Caki2 (cell line): ENCODE measurements around the gene FRMD1. TPM values are rescaled to one million over a fixed set of nuclear protein-coding genes. Genes with fewer than 3 reads are reported as not detected.

Experiments
- DNase-seq: peaks from one replicate; pipeline ENCODE4 v3.0.0-alpha.2; 2015; ENCODE audit warnings: low read depth
- in situ Hi-C: cut with HindIII; loops from 2 replicates; pipeline ENCODE4 v1.10.0; 2016; ENCODE audit warnings: low sequenced_read_pairs, low pct_unique_long_range_greater_than_20kb, mixed read lengths
- total RNA-seq: library from RNA; depleted of rRNA; stranded (reverse); fragments of >200 nt; shearing (Covaris generic); gene quantifications from 2 replicates; pipeline ENCODE4 v1.2.3, GENCODE V29; 2014; ENCODE audit warnings: low replicate concordance

Gene FRMD1
- total RNA-seq, 1 experiment from 2014 or later: not detected

DNA sequence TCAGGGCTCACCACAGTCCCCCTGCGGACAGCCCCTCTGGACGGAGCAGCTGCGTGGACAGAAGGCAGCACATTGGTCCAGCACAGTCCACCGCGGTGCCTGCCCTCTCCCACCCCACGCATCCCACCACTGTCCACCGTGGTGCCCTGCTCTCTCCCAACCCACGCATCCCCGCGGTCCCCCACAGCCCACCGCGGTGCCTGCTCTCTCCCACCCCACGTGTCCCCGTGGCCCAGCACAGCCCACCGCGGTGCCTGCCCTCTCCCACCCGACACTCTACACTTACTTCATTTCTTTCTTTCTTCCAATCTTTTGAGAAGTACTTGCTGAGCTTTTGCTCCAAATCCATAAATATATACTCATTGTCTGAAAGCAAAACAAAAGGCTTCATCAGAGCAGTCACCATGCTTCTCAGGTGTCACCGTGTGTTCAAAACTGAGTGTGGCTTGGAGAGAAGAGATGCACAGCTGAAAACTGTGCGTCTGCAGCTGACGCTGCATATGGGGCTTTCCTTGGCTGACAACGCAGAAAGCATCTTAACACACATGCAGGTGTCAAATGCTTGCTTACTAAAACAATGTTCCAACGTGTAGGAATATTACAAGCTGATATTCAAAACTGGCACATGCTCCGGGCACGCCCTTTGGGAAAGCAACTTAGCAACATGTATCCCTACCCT is 11.8 kb downstream of the FRMD1 start:
- in situ Hi-C loops: no loop called here

GRCh38 chr6:168064226-168064807 is 14.7 kb downstream of the FRMD1 start:
- DNase-seq: no peak
- in situ Hi-C loops: no loop called here

More for the DNA sequence above, 11.8 kb downstream of the FRMD1 start:
- DNase-seq: no peak

GRCh38 chr6:168063431-168063830 is 15.6 kb downstream of the FRMD1 start:
- DNase-seq: no peak
- in situ Hi-C loops: no loop called here

GRCh38 chr6:168062346-168063289 is 16.4 kb downstream of the FRMD1 start:
- no peak for DNase-seq
- in situ Hi-C loops: no loop called here

DNA sequence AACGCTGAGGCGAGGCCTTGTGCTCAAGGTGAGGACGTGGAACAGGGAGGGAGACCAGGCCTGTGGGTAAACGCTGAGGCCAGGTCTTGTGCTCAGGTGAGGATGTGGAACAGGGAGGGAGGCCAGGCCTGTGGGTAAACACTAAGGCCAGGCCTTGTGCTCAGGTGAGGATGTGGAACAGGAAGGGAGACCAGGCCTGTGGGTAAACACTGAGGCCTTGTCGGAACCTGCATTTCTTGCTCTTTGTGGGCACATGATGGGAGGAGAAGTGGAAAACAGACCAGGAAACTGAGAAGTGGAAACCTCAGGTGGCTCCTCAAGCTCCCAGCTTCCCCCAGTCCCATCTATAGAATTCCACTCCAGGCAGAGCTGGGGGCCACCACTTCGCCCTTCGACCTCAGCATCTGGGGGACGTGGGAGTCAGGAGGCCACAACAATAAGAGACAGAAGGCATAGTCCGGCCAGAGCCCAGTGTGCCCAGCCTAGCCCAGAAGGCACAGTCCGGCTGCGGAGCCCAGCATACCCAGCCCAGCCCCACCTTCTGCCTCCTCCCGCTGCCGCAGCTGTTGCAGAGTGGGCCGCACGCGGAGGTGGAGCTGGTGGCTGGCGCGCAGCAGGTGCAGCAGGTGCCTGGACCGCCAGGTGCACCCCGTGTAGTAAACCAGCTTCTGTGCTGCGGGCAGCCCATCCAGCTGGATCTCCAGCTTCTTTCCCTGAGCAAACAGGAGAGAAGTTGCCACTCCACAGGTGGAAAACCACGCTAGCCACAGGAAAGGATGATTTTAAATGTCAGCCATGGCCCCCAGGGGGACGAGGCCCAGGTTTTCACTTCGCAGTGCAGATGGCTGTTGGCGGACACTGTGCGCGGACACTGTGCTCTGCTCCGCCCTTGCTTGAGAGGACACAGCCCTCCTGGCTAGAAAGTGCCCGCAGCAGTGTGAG is 17.5 kb downstream of the FRMD1 start:
- no peak for DNase-seq
- in situ Hi-C loops: no loop called here

DNA sequence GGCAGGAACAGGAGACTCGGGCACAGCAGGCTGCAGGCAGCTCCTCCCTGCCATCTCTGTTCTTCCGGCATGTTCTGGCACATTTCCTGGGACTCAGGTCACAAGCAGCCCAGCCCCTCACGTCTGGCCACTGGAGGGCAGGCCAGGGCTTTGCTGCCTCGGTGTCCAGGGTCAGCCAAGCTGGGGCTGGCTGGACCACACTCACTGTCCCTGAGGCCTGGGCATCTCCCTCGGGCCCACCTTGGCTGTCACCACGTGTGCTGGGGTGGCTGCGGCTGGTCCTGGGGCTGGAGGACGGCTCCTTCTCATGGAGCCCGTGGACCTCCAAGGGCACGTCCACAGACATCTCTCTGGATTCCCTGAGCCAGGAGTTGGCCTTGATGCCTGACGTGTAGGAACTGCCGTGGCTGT is 18.5 kb downstream of the FRMD1 start:
- in situ Hi-C loops: no loop called here
- DNase-seq: no peak

DNA sequence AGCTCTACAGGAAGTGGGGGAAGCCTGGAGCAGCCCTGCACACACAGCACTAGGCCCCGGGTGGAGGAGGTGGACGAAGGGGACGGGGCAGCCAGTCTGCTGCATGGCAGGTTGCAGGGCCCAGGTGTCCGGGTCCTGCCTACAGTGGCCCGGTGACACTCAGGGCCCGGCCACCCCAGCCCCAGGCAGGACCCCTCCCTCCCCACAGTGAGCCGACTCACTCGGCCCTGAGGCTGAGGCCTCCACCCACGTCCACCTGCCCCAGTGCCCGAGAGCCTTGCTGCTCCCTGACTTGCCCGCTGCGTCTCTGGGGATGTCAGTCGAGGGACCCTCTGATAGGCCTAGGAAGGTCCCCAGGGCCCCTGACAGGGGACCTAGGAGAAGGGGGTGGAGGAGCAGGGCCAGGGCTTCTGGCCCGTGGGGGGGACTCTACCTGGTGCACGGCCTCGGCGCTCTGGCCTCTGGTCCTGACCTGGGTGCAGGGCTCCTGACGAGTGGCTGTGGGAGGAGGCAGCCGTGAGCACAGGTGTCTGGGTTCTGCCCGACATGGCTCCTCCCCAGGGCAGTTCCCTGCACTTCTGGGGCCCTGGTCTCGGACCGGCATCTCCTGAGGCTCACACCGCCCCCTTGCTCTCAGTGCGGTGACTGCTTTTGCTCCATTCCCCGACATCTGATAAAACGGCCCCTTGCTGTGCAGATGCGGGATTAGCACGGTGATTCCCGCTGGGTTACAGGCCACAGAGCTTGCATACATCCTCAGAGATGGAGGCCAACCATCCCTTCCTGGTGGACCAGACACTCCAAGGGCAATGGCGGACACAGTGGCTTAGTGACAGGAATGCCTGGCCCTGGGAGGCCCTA is 20.1 kb downstream of the FRMD1 start:
- in situ Hi-C loops: no loop called here
- no peak for DNase-seq

DNA sequence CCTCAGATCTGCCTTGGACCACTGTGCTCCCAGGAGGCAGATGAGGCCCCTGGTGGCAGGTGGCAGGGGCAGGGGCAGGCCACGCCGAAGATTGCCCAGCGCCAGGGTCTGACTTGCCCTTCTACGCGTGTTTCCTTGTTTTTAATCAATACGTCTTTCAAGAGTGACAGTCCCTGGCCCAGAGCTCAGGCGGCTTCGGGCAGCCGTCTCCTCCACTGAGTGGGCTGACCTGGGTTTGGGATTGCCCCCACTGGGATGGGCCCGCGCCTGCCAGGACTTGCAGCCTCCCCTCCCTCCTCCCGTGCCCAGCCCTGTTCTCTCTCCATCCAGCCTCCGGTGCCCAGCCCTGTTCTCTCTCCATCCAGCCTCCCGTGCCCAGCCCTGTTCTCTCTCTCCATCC is 21.2 kb downstream of the FRMD1 start:
- DNase-seq: no peak
- in situ Hi-C loops: no loop called here

DNA sequence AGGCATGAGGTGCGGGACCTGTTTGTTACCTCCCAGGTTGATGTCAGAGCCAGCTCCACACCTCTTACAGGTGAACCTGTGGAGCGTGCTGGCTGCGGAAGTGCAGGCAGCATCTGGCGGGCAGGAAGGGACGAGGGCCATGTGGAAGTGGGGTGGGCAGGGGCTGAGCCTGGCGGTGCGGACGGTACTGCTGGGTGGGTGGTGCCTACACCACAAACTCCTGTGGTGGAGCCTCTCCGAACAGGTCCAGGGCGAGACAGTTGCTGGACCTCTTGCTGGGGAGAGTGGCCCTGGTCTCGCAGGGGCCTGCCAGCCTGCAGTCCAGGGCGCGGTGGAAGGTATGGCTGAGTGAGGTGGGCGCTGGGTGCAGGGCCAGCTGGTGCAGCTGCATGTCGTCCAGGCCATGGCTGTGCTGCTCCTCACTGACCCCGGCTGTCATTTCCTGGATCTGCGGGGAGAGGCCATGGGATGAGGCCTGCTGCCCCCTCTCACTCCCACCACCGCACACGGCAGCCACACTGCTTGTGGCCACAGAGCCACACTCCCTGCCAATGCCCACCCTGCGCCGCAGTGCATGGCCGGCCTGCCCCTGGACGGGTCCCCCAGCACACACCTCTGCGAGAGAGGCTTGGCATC is 22.0 kb downstream of the FRMD1 start:
- in situ Hi-C loops: no loop called here
- DNase-seq: no peak

GRCh38 chr6:168055696-168056489 is 23.1 kb downstream of the FRMD1 start:
- no peak for DNase-seq
- in situ Hi-C loops: no loop called here

GRCh38 chr6:168054765-168055560 is 24.0 kb downstream of the FRMD1 start:
- in situ Hi-C loops: no loop called here
- no peak for DNase-seq

GRCh38 chr6:168053957-168054471 is 25.0 kb downstream of the FRMD1 start:
- in situ Hi-C loops: no loop called here

GRCh38 chr6:168053086-168053956 is 25.7 kb downstream of the FRMD1 start:
- DNase-seq: no peak
- in situ Hi-C loops: no loop called here

More at GRCh38 chr6:168053957-168054471, 25.0 kb downstream of the FRMD1 start:
- no peak for DNase-seq

- DNase-seq: no peak
Measured at GRCh38 chr6:168052291-168052891, 26.6 kb downstream of the FRMD1 start.

More at GRCh38 chr6:168052291-168052891, 26.6 kb downstream of the FRMD1 start:
- in situ Hi-C loops: no loop called here
